Measurements from ENCODE around the gene R3HDM2. TPM values are rescaled to one million over a fixed set of nuclear protein-coding genes. Genes with fewer than 3 reads are reported as not detected.

The R3HDM2 gene
- total and polyA plus RNA-seq, 4 donors, result 18.1 to 60.7 (median 30.6) TPM

- ATAC-seq (ENCODE audit: insufficient read depth, low FRiP score), result no peak
- WGBS, 2 donors, result 92 to 96% methylated on average over 3 of the region's 3 CpGs
- H3K4me1 ChIP-seq (ENCODE audit: control insufficient read depth in 5 of 5, insufficient read depth in 5 of 5, low read length in 5 of 5), result no peaks in the 10 kb centered on the region
- H3K9ac ChIP-seq (ENCODE audit: insufficient read depth in 1 of 2, low read length in 2 of 2), result no peak overlapping the region
- no peaks in the 10 kb centered on the region for H3K27me3 ChIP-seq (ENCODE audit: control insufficient read depth in 3 of 3, insufficient read depth in 3 of 3, low read length in 2 of 3)
- peaks cover 0 to 2% (median under 1%) of the 10 kb centered on the region in 4 donors for H3K36me3 ChIP-seq (ENCODE audit: control insufficient read depth in 4 of 4, insufficient read depth in 4 of 4, low read length in 4 of 4)
- H3K27ac ChIP-seq (ENCODE audit: low read depth in 1 of 2, low read length in 1 of 2), result no peak overlapping the region
- TF ChIP-seq, protein P1, sequence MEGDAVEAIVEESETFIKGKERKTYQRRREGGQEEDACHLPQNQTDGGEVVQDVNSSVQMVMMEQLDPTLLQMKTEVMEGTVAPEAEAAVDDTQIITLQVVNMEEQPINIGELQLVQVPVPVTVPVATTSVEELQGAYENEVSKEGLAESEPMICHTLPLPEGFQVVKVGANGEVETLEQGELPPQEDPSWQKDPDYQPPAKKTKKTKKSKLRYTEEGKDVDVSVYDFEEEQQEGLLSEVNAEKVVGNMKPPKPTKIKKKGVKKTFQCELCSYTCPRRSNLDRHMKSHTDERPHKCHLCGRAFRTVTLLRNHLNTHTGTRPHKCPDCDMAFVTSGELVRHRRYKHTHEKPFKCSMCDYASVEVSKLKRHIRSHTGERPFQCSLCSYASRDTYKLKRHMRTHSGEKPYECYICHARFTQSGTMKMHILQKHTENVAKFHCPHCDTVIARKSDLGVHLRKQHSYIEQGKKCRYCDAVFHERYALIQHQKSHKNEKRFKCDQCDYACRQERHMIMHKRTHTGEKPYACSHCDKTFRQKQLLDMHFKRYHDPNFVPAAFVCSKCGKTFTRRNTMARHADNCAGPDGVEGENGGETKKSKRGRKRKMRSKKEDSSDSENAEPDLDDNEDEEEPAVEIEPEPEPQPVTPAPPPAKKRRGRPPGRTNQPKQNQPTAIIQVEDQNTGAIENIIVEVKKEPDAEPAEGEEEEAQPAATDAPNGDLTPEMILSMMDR (IDR thresholded peaks at IDR 0.05; ENCODE audit: control extremely low read depth, extremely low read depth), result no peak
- H3K4me3 ChIP-seq, result no peak overlapping the region
- no peak for DNase-seq
- H3K9me3 ChIP-seq (ENCODE audit: control insufficient read depth in 4 of 4, insufficient read depth in 3 of 4, low read length in 3 of 4), result no peaks in the 10 kb centered on the region
These were observed 98.1 kb downstream of the R3HDM2 start for GRCh38 chr12:57332646-57333312.

GRCh38 chr12:57330992-57331391 lies 99.9 kb downstream of the R3HDM2 start:
- H3K9ac ChIP-seq (ENCODE audit: insufficient read depth in 1 of 2, low read length in 2 of 2), result no peak overlapping the region
- WGBS, 2 donors, result 53 to 86% methylated on average over 5 of the region's 5 CpGs
- H3K9me3 ChIP-seq (ENCODE audit: control insufficient read depth in 4 of 4, insufficient read depth in 3 of 4, low read length in 3 of 4), result no peaks in the 10 kb centered on the region
- no peak overlapping the region for H3K4me3 ChIP-seq
- TF ChIP-seq, protein P1 (IDR thresholded peaks at IDR 0.05; ENCODE audit: control extremely low read depth, extremely low read depth), result no peak
- peaks cover 0 to 3% (median 0%) of the 10 kb centered on the region in 4 donors for H3K36me3 ChIP-seq (ENCODE audit: control insufficient read depth in 4 of 4, insufficient read depth in 4 of 4, low read length in 4 of 4)
- H3K27me3 ChIP-seq (ENCODE audit: control insufficient read depth in 3 of 3, insufficient read depth in 3 of 3, low read length in 2 of 3), result no peaks in the 10 kb centered on the region
- no peak for ATAC-seq (ENCODE audit: insufficient read depth, low FRiP score)
- no peak overlapping the region for H3K27ac ChIP-seq (ENCODE audit: low read depth in 1 of 2, low read length in 1 of 2)
- H3K4me1 ChIP-seq (ENCODE audit: control insufficient read depth in 5 of 5, insufficient read depth in 5 of 5, low read length in 5 of 5), result no peaks in the 10 kb centered on the region
- no peak for DNase-seq

- WGBS, 2 donors, result 95 to 98% methylated on average over 4 of the region's 4 CpGs
- peaks cover 0 to 2% (median 0%) of the 10 kb centered on the region in 4 donors for H3K36me3 ChIP-seq (ENCODE audit: control insufficient read depth in 4 of 4, insufficient read depth in 4 of 4, low read length in 4 of 4)
- DNase-seq (no peak), ATAC-seq (ENCODE audit: insufficient read depth, low FRiP score) (no peak)
- TF ChIP-seq, protein P1 (IDR thresholded peaks at IDR 0.05; ENCODE audit: control extremely low read depth, extremely low read depth), result no peak
- no peaks in the 10 kb centered on the region for H3K9me3 ChIP-seq (ENCODE audit: control insufficient read depth in 4 of 4, insufficient read depth in 3 of 4, low read length in 3 of 4)
- no peak overlapping the region for H3K27ac ChIP-seq (ENCODE audit: low read depth in 1 of 2, low read length in 1 of 2)
- peaks cover 0 to 2% (median 0%) of the 10 kb centered on the region in 3 donors for H3K27me3 ChIP-seq (ENCODE audit: control insufficient read depth in 3 of 3, insufficient read depth in 3 of 3, low read length in 2 of 3)
- no peak overlapping the region for H3K4me3 ChIP-seq
- no peak overlapping the region for H3K9ac ChIP-seq (ENCODE audit: insufficient read depth in 1 of 2, low read length in 2 of 2)
- H3K4me1 ChIP-seq (ENCODE audit: control insufficient read depth in 5 of 5, insufficient read depth in 5 of 5, low read length in 5 of 5), result no peaks in the 10 kb centered on the region
These were observed 101.6 kb downstream of the R3HDM2 start for GRCh38 chr12:57329219-57329618.

- H3K27me3 ChIP-seq (ENCODE audit: control insufficient read depth in 3 of 3, insufficient read depth in 3 of 3, low read length in 2 of 3), result peaks cover 0 to 2% (median 0%) of the 10 kb centered on the region in 3 donors
- no peak overlapping the region for H3K9ac ChIP-seq (ENCODE audit: insufficient read depth in 1 of 2, low read length in 2 of 2)
- no peaks in the 10 kb centered on the region for H3K9me3 ChIP-seq (ENCODE audit: control insufficient read depth in 4 of 4, insufficient read depth in 3 of 4, low read length in 3 of 4)
- H3K27ac ChIP-seq (ENCODE audit: low read depth in 1 of 2, low read length in 1 of 2), result no peak overlapping the region
- DNase-seq, result no peak
- no peak overlapping the region for H3K4me3 ChIP-seq
- TF ChIP-seq, protein P1 (IDR thresholded peaks at IDR 0.05; ENCODE audit: control extremely low read depth, extremely low read depth), result no peak
- peaks cover 0 to 3% (median under 1%) of the 10 kb centered on the region in 5 donors for H3K4me1 ChIP-seq (ENCODE audit: control insufficient read depth in 5 of 5, insufficient read depth in 5 of 5, low read length in 5 of 5)
- peaks cover 0 to 2% (median 0%) of the 10 kb centered on the region in 4 donors for H3K36me3 ChIP-seq (ENCODE audit: control insufficient read depth in 4 of 4, insufficient read depth in 4 of 4, low read length in 4 of 4)
- ATAC-seq (ENCODE audit: insufficient read depth, low FRiP score), result no peak
These were observed 105.4 kb downstream of the R3HDM2 start for GRCh38 chr12:57325395-57325794.

Measured in lung (tissue), 12 donors.